ENCODE data around the gene TSPEAR. TPM values are rescaled to one million over a fixed set of nuclear protein-coding genes. Genes with fewer than 3 reads are reported as not detected.

TSPEAR gene
- total and polyA plus RNA-seq, 9 of the 15 experiments (the other 6 are each of a cell fraction or from before 2014, with no cell fraction given), result not detected

DNA sequence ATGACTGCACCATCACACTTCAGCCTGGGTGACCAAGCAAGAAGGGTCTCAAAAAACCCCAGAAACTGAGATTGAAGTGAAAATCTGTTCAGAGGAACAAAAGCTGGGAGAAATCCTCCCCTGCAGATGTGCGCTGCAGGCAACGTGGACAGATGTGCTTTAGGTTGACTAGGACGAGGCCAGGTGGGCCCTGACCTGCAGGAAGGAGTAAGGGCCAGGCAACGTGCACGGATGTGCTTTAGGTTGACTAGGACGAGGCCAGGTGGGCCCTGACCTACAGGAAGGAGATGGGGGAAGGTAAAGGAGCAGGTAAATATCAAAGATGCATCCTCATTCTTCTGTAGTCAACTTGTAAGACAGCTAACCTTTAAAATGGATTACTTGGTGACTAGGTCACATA is 26.9 kb downstream of the TSPEAR start:
- Histone ChIP-seq H3K9ac (ENCODE audit: insufficient read depth in 1 of 2, low read depth in 2 of 2, low read length in 2 of 2) (no peak overlapping the region), H3K4me2 (ENCODE audit: insufficient read depth, low read length) (no peak overlapping the region), H3K36me3 (ENCODE audit: control insufficient read depth, insufficient read depth, low read length) (no peaks in the 10 kb centered on the region), H3K79me2 (ENCODE audit: control insufficient read depth, insufficient read depth, low read length) (no peaks in the 10 kb centered on the region), H3K9me1 (ENCODE audit: control insufficient read depth, insufficient read depth, low read length) (no peaks in the 10 kb centered on the region), H3K27me3 (ENCODE audit: control insufficient read depth in 2 of 2, insufficient read depth in 2 of 2, low read length in 2 of 2) (peaks cover 22 to 57% of the 10 kb centered on the region in 2 experiments), H3K27ac (ENCODE audit: extremely low read depth, low read depth, low read length) (no peak overlapping the region), H3K4me1 (replicated peaks in 1 of 2; ENCODE audit: control insufficient read depth in 2 of 2, insufficient read depth in 2 of 2, low read length in 2 of 2) (peaks cover 0 to 6% of the 10 kb centered on the region in 2 experiments; a peak in 2 of 5 replicates), H4K20me1 (replicated peaks; ENCODE audit: control insufficient read depth, insufficient read depth, low read length) (0 out of 2 replicates have a peak, but pooled peaks cover 6% of the 10 kb centered on the region), H3K9me3 (replicated peaks; ENCODE audit: control insufficient read depth, insufficient read depth, low read depth, low read length) (no peaks in the 10 kb centered on the region), H3K4me3 (no peak overlapping the region), H2AFZ (ENCODE audit: low read depth, low read length) (no peak overlapping the region)
- 0% methylated on average over 6 of the region's 6 CpGs for WGBS (ENCODE audit: insufficient coverage, low coverage, missing lambda C conversion rate)
- DNase-seq (ENCODE audit: extremely low read depth in 1 of 4, low spot score in 3 of 4), result no peak
- intact Hi-C loops (cut with micrococcal nuclease), result no loop called here
- ATAC-seq, result no peak
- ChIA-PET POLR2A (interaction anchor here (1.4 kb wide), 1 partner anchor 12 kb away, joined by 4 read pairs; no protein-coding TSS in a partner anchor), CTCF (ENCODE audit: low intra/inter-chr PET ratio) (no interaction called here)
- TF ChIP-seq, protein P1, sequence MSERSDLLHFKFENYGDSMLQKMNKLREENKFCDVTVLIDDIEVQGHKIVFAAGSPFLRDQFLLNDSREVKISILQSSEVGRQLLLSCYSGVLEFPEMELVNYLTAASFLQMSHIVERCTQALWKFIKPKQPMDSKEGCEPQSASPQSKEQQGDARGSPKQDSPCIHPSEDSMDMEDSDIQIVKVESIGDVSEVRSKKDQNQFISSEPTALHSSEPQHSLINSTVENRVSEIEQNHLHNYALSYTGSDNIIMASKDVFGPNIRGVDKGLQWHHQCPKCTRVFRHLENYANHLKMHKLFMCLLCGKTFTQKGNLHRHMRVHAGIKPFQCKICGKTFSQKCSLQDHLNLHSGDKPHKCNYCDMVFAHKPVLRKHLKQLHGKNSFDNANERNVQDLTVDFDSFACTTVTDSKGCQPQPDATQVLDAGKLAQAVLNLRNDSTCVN (CRISPR knock-in tag; IDR thresholded peaks at IDR 0.05), result no peak
- TF ChIP-seq FOXM1 (IDR thresholded peaks at IDR 0.05; ENCODE audit: low read depth) (no peak), FOXM1 (CRISPR knock-in tag; IDR thresholded peaks at IDR 0.05; ENCODE audit: low read depth) (no peak), IRF2 (CRISPR knock-in tag; IDR thresholded peaks at IDR 0.05) (no peak), ZNF174 (CRISPR knock-in tag; IDR thresholded peaks at IDR 0.05) (no peak), ZSCAN32 (CRISPR knock-in tag; IDR thresholded peaks at IDR 0.05) (no peak)
- TF ChIP-seq, protein P2, sequence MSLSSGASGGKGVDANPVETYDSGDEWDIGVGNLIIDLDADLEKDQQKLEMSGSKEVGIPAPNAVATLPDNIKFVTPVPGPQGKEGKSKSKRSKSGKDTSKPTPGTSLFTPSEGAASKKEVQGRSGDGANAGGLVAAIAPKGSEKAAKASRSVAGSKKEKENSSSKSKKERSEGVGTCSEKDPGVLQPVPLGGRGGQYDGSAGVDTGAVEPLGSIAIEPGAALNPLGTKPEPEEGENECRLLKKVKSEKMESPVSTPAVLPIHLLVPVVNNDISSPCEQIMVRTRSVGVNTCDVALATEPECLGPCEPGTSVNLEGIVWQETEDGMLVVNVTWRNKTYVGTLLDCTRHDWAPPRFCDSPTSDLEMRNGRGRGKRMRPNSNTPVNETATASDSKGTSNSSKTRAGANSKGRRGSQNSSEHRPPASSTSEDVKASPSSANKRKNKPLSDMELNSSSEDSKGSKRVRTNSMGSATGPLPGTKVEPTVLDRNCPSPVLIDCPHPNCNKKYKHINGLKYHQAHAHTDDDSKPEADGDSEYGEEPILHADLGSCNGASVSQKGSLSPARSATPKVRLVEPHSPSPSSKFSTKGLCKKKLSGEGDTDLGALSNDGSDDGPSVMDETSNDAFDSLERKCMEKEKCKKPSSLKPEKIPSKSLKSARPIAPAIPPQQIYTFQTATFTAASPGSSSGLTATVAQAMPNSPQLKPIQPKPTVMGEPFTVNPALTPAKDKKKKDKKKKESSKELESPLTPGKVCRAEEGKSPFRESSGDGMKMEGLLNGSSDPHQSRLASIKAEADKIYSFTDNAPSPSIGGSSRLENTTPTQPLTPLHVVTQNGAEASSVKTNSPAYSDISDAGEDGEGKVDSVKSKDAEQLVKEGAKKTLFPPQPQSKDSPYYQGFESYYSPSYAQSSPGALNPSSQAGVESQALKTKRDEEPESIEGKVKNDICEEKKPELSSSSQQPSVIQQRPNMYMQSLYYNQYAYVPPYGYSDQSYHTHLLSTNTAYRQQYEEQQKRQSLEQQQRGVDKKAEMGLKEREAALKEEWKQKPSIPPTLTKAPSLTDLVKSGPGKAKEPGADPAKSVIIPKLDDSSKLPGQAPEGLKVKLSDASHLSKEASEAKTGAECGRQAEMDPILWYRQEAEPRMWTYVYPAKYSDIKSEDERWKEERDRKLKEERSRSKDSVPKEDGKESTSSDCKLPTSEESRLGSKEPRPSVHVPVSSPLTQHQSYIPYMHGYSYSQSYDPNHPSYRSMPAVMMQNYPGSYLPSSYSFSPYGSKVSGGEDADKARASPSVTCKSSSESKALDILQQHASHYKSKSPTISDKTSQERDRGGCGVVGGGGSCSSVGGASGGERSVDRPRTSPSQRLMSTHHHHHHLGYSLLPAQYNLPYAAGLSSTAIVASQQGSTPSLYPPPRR (CRISPR knock-in tag; IDR thresholded peaks at IDR 0.05; ENCODE audit: borderline replicate concordance), result no peak
- BruUV-seq (replicated peaks), result no TSS peak
- FAIRE-seq, result no peak
- in situ Hi-C loops (cut with MboI), result no loop called here
